OCI-LY7 (cell line): ENCODE data around the gene CREB1. TPM values are rescaled to one million over a fixed set of nuclear protein-coding genes. Genes with fewer than 3 reads are reported as not detected.

Experiments
- BruUV-seq: library from RNA; stranded (reverse); fragments of 400-500 nt; replicated peaks from 2 replicates; lab custom pipeline; 2021; lab: Mats Ljungman, UMichigan
- CTCF ChIA-PET: fragments of 300-600 bp; sonication (Branson Sonifier 250); formaldehyde crosslinking; loops from one replicate; lab custom pipeline; 2022; ENCODE audit warnings: antibody characterized with exemption; ENCODE audit not compliant: unreplicated experiment; lab: Charles Lee
- POLR2A ChIA-PET: fragments of 300-600 bp; sonication (Branson Sonifier 250); formaldehyde crosslinking; loops from one replicate; lab custom pipeline; 2022; ENCODE audit warnings: antibody characterized with exemption; lab: Charles Lee
- DNase-seq: peaks from one replicate; pipeline ENCODE4 v3.0.0-alpha.2; 2015; ENCODE audit warnings: low spot score
- H2AFZ ChIP-seq: fragments of 200-600 bp; sonication (generic), shearing (Covaris generic); 2 replicates; pipeline ENCODE4 v1.6.1; 2014; ENCODE audit warnings: mild to moderate bottlenecking, antibody characterized with exemption, low read length, moderate library complexity
- H3K27ac ChIP-seq: fragments of 200-600 bp; sonication (generic); 2 replicates; pipeline ENCODE4 v1.5.1; 2014; ENCODE audit warnings: mixed run types, low read depth, mild to moderate bottlenecking, moderate library complexity, low read length, inconsistent platforms; ENCODE audit not compliant: poor library complexity, severe bottlenecking
- H3K36me3 ChIP-seq: fragments of 200-600 bp; sonication (generic); 2 replicates; pipeline ENCODE4 v1.6.1; 2014; ENCODE audit warnings: mild to moderate bottlenecking, antibody characterized with exemption, low read length, moderate library complexity, mixed read lengths; ENCODE audit not compliant: insufficient read depth
- H3K4me1 ChIP-seq: fragments of 200-600 bp; sonication (generic); 2 replicates; pipeline ENCODE4 v1.5.1; 2014; ENCODE audit warnings: mild to moderate bottlenecking, low read length; ENCODE audit not compliant: insufficient read depth, poor library complexity, severe bottlenecking
- H3K4me2 ChIP-seq: fragments of 200-600 bp; sonication (generic); 2 replicates; pipeline ENCODE4 v1.6.1; 2014; ENCODE audit warnings: mild to moderate bottlenecking, low read length
- H3K4me3 ChIP-seq: fragments of 200-600 bp; sonication (generic); 2 replicates; pipeline ENCODE4 v1.5.1; 2014; ENCODE audit warnings: mild to moderate bottlenecking, low read depth, low read length; ENCODE audit not compliant: poor library complexity, severe bottlenecking
- H3K79me2 ChIP-seq: fragments of 200-600 bp; sonication (generic); 2 replicates; pipeline ENCODE4 v1.6.1; 2016; ENCODE audit warnings: low read depth, mild to moderate bottlenecking, low read length, moderate library complexity, mixed read lengths; ENCODE audit not compliant: insufficient read depth
- H3K9me2 ChIP-seq: fragments of 200-600 bp; sonication (generic); 2 replicates; pipeline ENCODE4 v1.6.1; 2016; ENCODE audit warnings: mild to moderate bottlenecking, low read length, mixed read lengths; ENCODE audit not compliant: insufficient read depth
- H3K9me3 ChIP-seq: fragments of 200-600 bp; sonication (generic); 2 replicates; pipeline ENCODE4 v1.6.1; 2014; ENCODE audit warnings: mild to moderate bottlenecking, mixed run types, low read length, mixed read lengths
- H4K20me1 ChIP-seq: fragments of 200-600 bp; sonication (generic); 2 replicates; pipeline ENCODE4 v1.6.1; 2014; ENCODE audit warnings: mild to moderate bottlenecking, antibody characterized with exemption, low read length, moderate library complexity, mixed read lengths; ENCODE audit not compliant: insufficient read depth
- CTCF ChIP-seq: fragments of 200-600 bp; sonication (generic); conservative IDR thresholded peaks from 2 replicates; pipeline ENCODE4 v1.5.1; 2014; ENCODE audit warnings: mild to moderate bottlenecking, antibody characterized with exemption, low read length, moderate library complexity, mixed read lengths
- EZH2phosphoT487 ChIP-seq: fragments of 200-600 bp; sonication (generic); IDR thresholded peaks from 2 replicates; pipeline ENCODE4 v1.6.1; 2018; ENCODE audit warnings: low read depth, borderline replicate concordance, mild to moderate bottlenecking, mixed run types, antibody characterized with exemption, low read length, moderate library complexity, mixed read lengths
- intact Hi-C: fragments of 100-400 bp; cut with micrococcal nuclease; formaldehyde crosslinking; loops from one replicate; pipeline ENCODE4 v1.10.0; 2022; ENCODE audit not compliant: unreplicated experiment
- total RNA-seq, 2 experiments: library from RNA; depleted of rRNA in 1 of 2; stranded (reverse); fragments of >200 nt in 1 of 2; shearing (Covaris generic) in 1 of 2; gene quantifications; 2 replicates each; pipeline ENCODE4 v1.2.3, GENCODE V29; 2014 to 2022

The CREB1 gene
- total RNA-seq, 2 experiments from 2014 or later: 54.3 to 84.9 TPM

GRCh38 chr2:207498427-207498826 is 31.3 kb upstream of the CREB1 start:
- DNase-seq: no peak
- CTCF ChIA-PET: no interaction called here
- Histone ChIP-seq H3K79me2 (no peaks in the 10 kb centered on the region), H4K20me1 (no peaks in the 10 kb centered on the region), H3K4me1 (peaks cover 12% of the 10 kb centered on the region), H3K4me3 (no peak overlapping the region), H3K9me2 (no peaks in the 10 kb centered on the region), H3K9me3 (no peaks in the 10 kb centered on the region), H3K36me3 (no peaks in the 10 kb centered on the region), H3K27ac (no peak overlapping the region), H3K4me2 (no peak overlapping the region), H2AFZ (no peak overlapping the region)
- no TSS peak for BruUV-seq
- TF ChIP-seq CTCF (no peak), EZH2phosphoT487 (no peak)
- intact Hi-C loops: no loop called here
- POLR2A ChIA-PET: interaction anchor here (0.6 to 0.8 kb wide), 3 partner anchors 41 to 559 kb away, joined by 3 read pairs; no protein-coding TSS in a partner anchor

- ChIA-PET POLR2A (no interaction called here), CTCF (no interaction called here)
- peaks cover 12% of the 10 kb centered on the region for H3K4me1 ChIP-seq
- intact Hi-C loops: no loop called here
- DNase-seq: no peak
- no TSS peak for BruUV-seq
- no peaks in the 10 kb centered on the region for H3K9me2 ChIP-seq
- H4K20me1 ChIP-seq: no peaks in the 10 kb centered on the region
- H3K4me3 ChIP-seq: no peak overlapping the region
- H3K79me2 ChIP-seq: no peaks in the 10 kb centered on the region
- no peak overlapping the region for H2AFZ ChIP-seq
- H3K4me2 ChIP-seq: no peak overlapping the region
- H3K36me3 ChIP-seq: no peaks in the 10 kb centered on the region
- TF ChIP-seq CTCF: no peak
- no peak for TF ChIP-seq EZH2phosphoT487
- no peaks in the 10 kb centered on the region for H3K9me3 ChIP-seq
- no peak overlapping the region for H3K27ac ChIP-seq
Measured at GRCh38 chr2:207499114-207499513, 30.6 kb upstream of the CREB1 start.

- intact Hi-C loops: no loop called here
- BruUV-seq: no TSS peak
- Histone ChIP-seq H3K36me3 (no peaks in the 10 kb centered on the region), H3K4me3 (no peak overlapping the region), H4K20me1 (no peaks in the 10 kb centered on the region), H3K9me2 (no peaks in the 10 kb centered on the region), H2AFZ (no peak overlapping the region), H3K9me3 (no peaks in the 10 kb centered on the region), H3K4me1 (peaks cover 12% of the 10 kb centered on the region), H3K27ac (no peak overlapping the region), H3K4me2 (no peak overlapping the region), H3K79me2 (no peaks in the 10 kb centered on the region)
- no peak for DNase-seq
- ChIA-PET CTCF (no interaction called here), POLR2A (interaction anchor here (0.5 to 1.6 kb wide), 7 partner anchors 9 to 568 kb away, joined by 3 to 4 read pairs (median 3); partner anchors contain the start of genes CCNYL1 and CREB1)
- TF ChIP-seq EZH2phosphoT487 (no peak), CTCF (no peak)
Measured at GRCh38 chr2:207501802-207502576, 27.8 kb upstream of the CREB1 start.
